ENCODE data around the gene OSBPL2. TPM values are rescaled to one million over a fixed set of nuclear protein-coding genes. Genes with fewer than 3 reads are reported as not detected.
A peak's percentile ranks its signal among the peaks of the same experiment; 100 is the strongest.

Gene OSBPL2
- polyA plus RNA-seq, 6 donors from 2014 or later: 15.8 to 29.5 (median 17.7) TPM

- DNase-seq: peak; percentile 83
- Mint-ChIP-seq H3K27me3 (no peaks in the 10 kb centered on the region), H3K4me1 (peaks cover 42 to 51% (median 48%) of the 10 kb centered on the region in 3 donors), H3K4me3 (peak overlapping the region; percentile 66 to 87 (median 84)), H3K36me3 (peaks cover 0 to 7% of the 10 kb centered on the region in 2 donors), H3K9me3 (no peaks in the 10 kb centered on the region), H3K27ac (peak overlapping the region; percentile 93 to 99 (median 98))
- ATAC-seq (ENCODE audit: low read depth in 2 of 2): peak; percentile 73 to 75
These were observed 99.4 kb downstream of the OSBPL2 start for GRCh38 chr20:62337558-62338293.

GRCh38 chr20:62338294-62338620 lies 99.9 kb downstream of the OSBPL2 start:
- Mint-ChIP-seq H3K9me3 (no peaks in the 10 kb centered on the region), H3K36me3 (peaks cover 0 to 7% of the 10 kb centered on the region in 2 donors), H3K27me3 (no peaks in the 10 kb centered on the region), H3K27ac (peak overlapping the region; percentile 93 to 99 (median 98)), H3K4me1 (peaks cover 42 to 51% (median 48%) of the 10 kb centered on the region in 3 donors), H3K4me3 (peak overlapping the region; percentile 64 to 87 (median 84))
- ATAC-seq (ENCODE audit: low read depth in 2 of 2) (no peak), DNase-seq (no peak)

GRCh38 chr20:62339647-62340062 lies 101.3 kb downstream of the OSBPL2 start:
- Mint-ChIP-seq H3K27ac (peak overlapping the region; percentile 96 to 99 (median 98)), H3K36me3 (peaks cover 0 to 7% of the 10 kb centered on the region in 2 donors), H3K4me3 (peak overlapping the region; percentile 79 to 93 (median 88)), H3K9me3 (no peaks in the 10 kb centered on the region), H3K27me3 (no peaks in the 10 kb centered on the region), H3K4me1 (peaks cover 42 to 51% (median 48%) of the 10 kb centered on the region in 3 donors)
- peak; percentile 83 for DNase-seq
- ATAC-seq (ENCODE audit: low read depth in 2 of 2): peak; percentile 66

GRCh38 chr20:62342910-62343309 lies 104.6 kb downstream of the OSBPL2 start:
- H3K27me3 Mint-ChIP-seq: no peaks in the 10 kb centered on the region
- peak overlapping the region in 1 of 6 donors; percentile 47 for H3K27ac Mint-ChIP-seq

GRCh38 chr20:62344092-62344491 lies 105.8 kb downstream of the OSBPL2 start:
- ATAC-seq (ENCODE audit: low read depth in 2 of 2): no peak
- no peak for DNase-seq
- Mint-ChIP-seq H3K9me3 (peaks cover 0 to 4% (median 0%) of the 10 kb centered on the region in 7 donors), H3K4me3 (no peak overlapping the region), H3K27me3 (no peaks in the 10 kb centered on the region), H3K4me1 (peaks cover 9 to 13% (median 10%) of the 10 kb centered on the region in 3 donors), H3K36me3 (peaks cover 0 to 19% of the 10 kb centered on the region in 2 donors), H3K27ac (no peak overlapping the region)

More at GRCh38 chr20:62342910-62343309, 104.6 kb downstream of the OSBPL2 start:
- peaks cover 14 to 25% (median 20%) of the 10 kb centered on the region in 3 donors for H3K4me1 Mint-ChIP-seq
- no peak overlapping the region for H3K4me3 Mint-ChIP-seq
- H3K36me3 Mint-ChIP-seq: peaks cover 0 to 7% of the 10 kb centered on the region in 2 donors
- no peak for ATAC-seq (ENCODE audit: low read depth in 2 of 2)
- H3K9me3 Mint-ChIP-seq: no peaks in the 10 kb centered on the region
- no peak for DNase-seq

- Mint-ChIP-seq H3K4me3 (no peak overlapping the region), H3K27me3 (no peaks in the 10 kb centered on the region), H3K9me3 (peaks cover 0 to 4% (median 0%) of the 10 kb centered on the region in 7 donors), H3K4me1 (peaks cover 7 to 9% (median 8%) of the 10 kb centered on the region in 3 donors), H3K36me3 (peaks cover 0 to 23% of the 10 kb centered on the region in 2 donors), H3K27ac (no peak overlapping the region)
- ATAC-seq (ENCODE audit: low read depth in 2 of 2): no peak
- DNase-seq: no peak
These were observed 106.5 kb downstream of the OSBPL2 start for GRCh38 chr20:62344782-62345181.

Other genes with a start within 250 kb of the OSBPL2 start
- gene TAF4, start 172.6 kb upstream of the OSBPL2 start, polyA plus RNA-seq (ENCODE audit: low read depth in 6 of 6): 1 to 10 TPM; 1.3 to 4.2 (median 1.8) TPM
- 1 to 10 TPM in 5 of 6 donors, not detected in 1; 1.1 to 3.4 (median 1.2) TPM for gene LSM14B, start 116.0 kb upstream of the OSBPL2 start, polyA plus RNA-seq (ENCODE audit: low read depth in 6 of 6)
- gene PSMA7, start 95.1 kb upstream of the OSBPL2 start, polyA plus RNA-seq (ENCODE audit: low read depth in 6 of 6): 100 to 1,000 TPM; 367 to 572 (median 436) TPM
- gene SS18L1, start 94.8 kb upstream of the OSBPL2 start, polyA plus RNA-seq (ENCODE audit: low read depth in 6 of 6): 1 to 10 TPM in 3 of 6 donors, under 1 TPM in 2, not detected in 1; 0.41 to 1.7 (median 1.2) TPM
- 10 to 100 TPM; 12.7 to 19.1 (median 16.3) TPM for gene MTG2, start 55.5 kb upstream of the OSBPL2 start, polyA plus RNA-seq (ENCODE audit: low read depth in 6 of 6)
- not detected for gene HRH3, start 18.2 kb upstream of the OSBPL2 start, polyA plus RNA-seq (ENCODE audit: low read depth in 6 of 6)
- 100 to 1,000 TPM in 2 of 6 donors, 10 to 100 TPM in 4; 75.6 to 111 (median 89.0) TPM for gene ADRM1, start 64.5 kb downstream of the OSBPL2 start, polyA plus RNA-seq (ENCODE audit: low read depth in 6 of 6)
- 10 to 100 TPM in 1 of 6 donors, 1 to 10 TPM in 4, under 1 TPM in 1; 0.50 to 11.9 (median 6.1) TPM for gene LAMA5, start 128.8 kb downstream of the OSBPL2 start, polyA plus RNA-seq (ENCODE audit: low read depth in 6 of 6)
- 1,000 to 10,000 TPM; 1,712 to 3,127 (median 2,557) TPM for gene RPS21, start 148.6 kb downstream of the OSBPL2 start, polyA plus RNA-seq (ENCODE audit: low read depth in 6 of 6)
- gene CABLES2, start 168.8 kb downstream of the OSBPL2 start, polyA plus RNA-seq (ENCODE audit: low read depth in 6 of 6): 1 to 10 TPM in 4 of 6 donors, under 1 TPM in 1, not detected in 1; 1.00 to 3.3 (median 1.2) TPM
- not detected for gene RBBP8NL, start 189.0 kb downstream of the OSBPL2 start, polyA plus RNA-seq (ENCODE audit: low read depth in 6 of 6)
- not detected for gene GATA5, start 237.5 kb downstream of the OSBPL2 start, polyA plus RNA-seq (ENCODE audit: low read depth in 6 of 6)

Data from naive B cell (primary cell).